Esophagus (tissue), 2 donors: ENCODE data around the gene RARS1. TPM values are rescaled to one million over a fixed set of nuclear protein-coding genes. Genes with fewer than 3 reads are reported as not detected.

ENCODE experiments used
- H3K27ac ChIP-seq, 2 donors: one replicate each; pipeline ENCODE4 v1.5.1; 2013; ENCODE audit warnings: low read depth in 2 of 2, mild to moderate bottlenecking in 2 of 2, inconsistent platforms in 1 of 2, low read length in 1 of 2, moderate library complexity in 1 of 2
- H3K27me3 ChIP-seq, 2 donors: one replicate each; pipeline ENCODE4 v1.6.1; 2013; ENCODE audit warnings: low read length in 2 of 2, control low read depth in 1 of 2, mild to moderate bottlenecking in 1 of 2; ENCODE audit not compliant: insufficient read depth in 2 of 2, control insufficient read depth in 1 of 2
- H3K36me3 ChIP-seq, 2 donors: one replicate each; pipeline ENCODE4 v1.6.1; 2013; ENCODE audit warnings: low read length in 1 of 2; ENCODE audit not compliant: control insufficient read depth in 2 of 2, insufficient read depth in 2 of 2
- H3K4me1 ChIP-seq, 2 donors: one replicate each; pipeline ENCODE4 v1.6.1; 2013; ENCODE audit warnings: low read length in 1 of 2; ENCODE audit not compliant: control insufficient read depth in 2 of 2, insufficient read depth in 2 of 2
- H3K4me3 ChIP-seq, 2 donors: one replicate each; pipeline ENCODE4 v1.5.1; 2013; ENCODE audit warnings: low read length in 2 of 2, mild to moderate bottlenecking in 2 of 2, low read depth in 1 of 2, moderate library complexity in 1 of 2
- H3K9me3 ChIP-seq, 2 donors: one replicate each; pipeline ENCODE4 v1.6.1; 2013; ENCODE audit warnings: mild to moderate bottlenecking in 2 of 2, low read depth in 1 of 2, low read length in 1 of 2, moderate library complexity in 1 of 2; ENCODE audit not compliant: control insufficient read depth in 2 of 2, insufficient read depth in 1 of 2
- WGBS, 2 donors: extraction: QIAGEN DNeasy Blood & Tissue Kit; methylation state at CpG; one replicate each; pipeline ENCODE4 v1.1.7; 2013; 5-methylcytosine and 5-hydroxymethylcytosine counted together
- polyA plus RNA-seq, 2 donors: library from polyadenylated mRNA; stranded (reverse); fragments of 200-250 nt; gene quantifications; one replicate each; pipeline ENCODE4 v1.2.3, GENCODE V29; 2013
- donor health status: healthy with polysubstance abuse.
- donor health status: Bipolar disorder and iron deficiency.

Gene RARS1
- polyA plus RNA-seq, 2 donors, result 26.9 to 44.6 TPM

- peaks cover 0 to 19% of the 10 kb centered on the region in 2 donors for H3K36me3 ChIP-seq
- 91 to 100% methylated on average over 3 of the region's 3 CpGs for WGBS, 2 donors
- H3K27ac ChIP-seq, result no peak overlapping the region
- no peaks in the 10 kb centered on the region for H3K9me3 ChIP-seq
- H3K4me3 ChIP-seq, result no peak overlapping the region
- no peaks in the 10 kb centered on the region for H3K27me3 ChIP-seq
- peaks cover 0 to 2% of the 10 kb centered on the region in 2 donors for H3K4me1 ChIP-seq
These were observed 28.7 kb upstream of the RARS1 start for GRCh38 chr5:168457542-168457941.

GRCh38 chr5:168460606-168461005 lies 25.7 kb upstream of the RARS1 start:
- H3K9me3 ChIP-seq, result no peaks in the 10 kb centered on the region
- 92 to 95% methylated on average over 9 of the region's 9 CpGs for WGBS, 2 donors
- H3K4me3 ChIP-seq, result no peak overlapping the region
- H3K4me1 ChIP-seq, result no peaks in the 10 kb centered on the region
- no peak overlapping the region for H3K27ac ChIP-seq
- H3K27me3 ChIP-seq, result no peaks in the 10 kb centered on the region
- H3K36me3 ChIP-seq, result peaks cover 0 to 21% of the 10 kb centered on the region in 2 donors

- 93 to 96% methylated on average over 2 of the region's 2 CpGs for WGBS, 2 donors
These were observed 23.2 kb upstream of the RARS1 start for GRCh38 chr5:168463081-168463480.

GRCh38 chr5:168464214-168464613 lies 22.1 kb upstream of the RARS1 start:
- H3K36me3 ChIP-seq, result peaks cover 0 to 22% of the 10 kb centered on the region in 2 donors
- no peaks in the 10 kb centered on the region for H3K9me3 ChIP-seq
- no peak overlapping the region for H3K27ac ChIP-seq
- no peaks in the 10 kb centered on the region for H3K27me3 ChIP-seq
- H3K4me3 ChIP-seq, result no peak overlapping the region
- no peaks in the 10 kb centered on the region for H3K4me1 ChIP-seq
- WGBS, 2 donors, result 65 to 67% methylated on average over 5 of the region's 5 CpGs

More at GRCh38 chr5:168463081-168463480, 23.2 kb upstream of the RARS1 start:
- no peak overlapping the region for H3K27ac ChIP-seq
- H3K4me3 ChIP-seq, result no peak overlapping the region
- no peaks in the 10 kb centered on the region for H3K27me3 ChIP-seq
- H3K36me3 ChIP-seq, result peaks cover 0 to 25% of the 10 kb centered on the region in 2 donors
- no peaks in the 10 kb centered on the region for H3K4me1 ChIP-seq
- H3K9me3 ChIP-seq, result no peaks in the 10 kb centered on the region

- Histone ChIP-seq H3K4me1 (no peaks in the 10 kb centered on the region), H3K36me3 (peaks cover 0 to 24% of the 10 kb centered on the region in 2 donors), H3K27me3 (no peaks in the 10 kb centered on the region), H3K4me3 (no peak overlapping the region), H3K9me3 (no peaks in the 10 kb centered on the region), H3K27ac (no peak overlapping the region)
- WGBS, 2 donors, result 95 to 96% methylated on average over 20 of the region's 20 CpGs
These were observed 21.6 kb upstream of the RARS1 start for GRCh38 chr5:168464641-168465040.

GRCh38 chr5:168467755-168468330 lies 18.4 kb upstream of the RARS1 start:
- Histone ChIP-seq H3K4me1 (no peaks in the 10 kb centered on the region), H3K27me3 (no peaks in the 10 kb centered on the region), H3K4me3 (no peak overlapping the region), H3K36me3 (peaks cover 3 to 18% of the 10 kb centered on the region in 2 donors), H3K9me3 (no peaks in the 10 kb centered on the region), H3K27ac (no peak overlapping the region)
- WGBS, 2 donors, result 74 to 77% methylated on average over 12 of the region's 12 CpGs

- Histone ChIP-seq H3K9me3 (no peaks in the 10 kb centered on the region), H3K4me3 (no peak overlapping the region), H3K4me1 (no peaks in the 10 kb centered on the region), H3K36me3 (peaks cover 3 to 18% of the 10 kb centered on the region in 2 donors), H3K27ac (no peak overlapping the region), H3K27me3 (no peaks in the 10 kb centered on the region)
- WGBS, 2 donors, result 85 to 88% methylated on average over 8 of the region's 8 CpGs
These were observed 17.4 kb upstream of the RARS1 start for GRCh38 chr5:168468836-168469235.

- Histone ChIP-seq H3K36me3 (peaks cover 3 to 14% of the 10 kb centered on the region in 2 donors), H3K4me3 (no peak overlapping the region), H3K4me1 (no peaks in the 10 kb centered on the region), H3K9me3 (no peaks in the 10 kb centered on the region), H3K27ac (no peak overlapping the region), H3K27me3 (no peaks in the 10 kb centered on the region)
- 92 to 96% methylated on average over 3 of the region's 3 CpGs for WGBS, 2 donors
These were observed 16.5 kb upstream of the RARS1 start for GRCh38 chr5:168469816-168470215.

GRCh38 chr5:168471785-168472184 lies 14.5 kb upstream of the RARS1 start:
- Histone ChIP-seq H3K27me3 (no peaks in the 10 kb centered on the region), H3K4me1 (no peaks in the 10 kb centered on the region), H3K27ac (no peak overlapping the region), H3K9me3 (no peaks in the 10 kb centered on the region), H3K36me3 (peaks cover 3 to 8% of the 10 kb centered on the region in 2 donors), H3K4me3 (no peak overlapping the region)
- 85 to 89% methylated on average over 4 of the region's 4 CpGs for WGBS, 2 donors

- Histone ChIP-seq H3K27ac (no peak overlapping the region), H3K4me1 (no peaks in the 10 kb centered on the region), H3K4me3 (no peak overlapping the region), H3K27me3 (no peaks in the 10 kb centered on the region), H3K36me3 (peaks cover 3 to 8% of the 10 kb centered on the region in 2 donors), H3K9me3 (no peaks in the 10 kb centered on the region)
- WGBS, 2 donors, result 73 to 82% methylated on average over 5 of the region's 5 CpGs
These were observed 13.9 kb upstream of the RARS1 start for GRCh38 chr5:168472329-168472728.
